Measurements from ENCODE around the gene VPS37D.

The VPS37D gene

DNA sequence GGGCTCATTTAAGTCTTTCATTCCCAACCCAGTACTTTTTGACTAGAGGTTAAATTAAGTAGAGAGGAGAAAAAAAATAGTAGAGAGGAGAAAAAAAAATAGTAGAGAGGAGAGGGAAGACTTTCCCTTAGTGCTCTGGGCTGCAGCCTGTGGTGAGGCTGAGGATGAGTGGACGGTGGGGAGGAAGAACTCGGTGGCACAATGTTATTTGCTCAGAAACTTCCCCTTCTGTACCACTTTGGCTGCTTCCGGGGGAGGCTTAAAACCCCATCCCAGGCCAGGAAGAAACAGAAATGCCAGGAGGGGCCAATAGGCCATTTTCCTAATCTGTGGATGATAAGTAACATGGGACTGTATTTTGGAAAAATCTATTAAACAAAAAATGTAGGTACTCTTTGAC, 28.7 kb upstream of the VPS37D start:
- Histone ChIP-seq H3K4me3 (ENCODE audit: low read length) (no peak overlapping the region), H3K27me3 (replicated peaks; ENCODE audit: insufficient read depth, low read length) (peaks cover 35% of the 10 kb centered on the region), H3K4me2 (ENCODE audit: low read depth, low read length) (no peak overlapping the region), H3K9me2 (replicated peaks; ENCODE audit: insufficient read depth, low read length) (no peaks in the 10 kb centered on the region), H3K9me3 (replicated peaks; ENCODE audit: insufficient read depth, low read length) (no peaks in the 10 kb centered on the region), H3K9ac (ENCODE audit: low read length) (no peak overlapping the region), H3K79me2 (ENCODE audit: low read length) (no peaks in the 10 kb centered on the region), H2AFZ (ENCODE audit: low read length) (no peak overlapping the region), H3F3A (ENCODE audit: insufficient read depth, low read length) (no peaks in the 10 kb centered on the region), H3K36me3 (replicated peaks; ENCODE audit: insufficient read depth, low read length) (no peaks in the 10 kb centered on the region), H3K27ac (ENCODE audit: low read length) (no peak overlapping the region), H3K4me1 (ENCODE audit: low read length) (no peaks in the 10 kb centered on the region), H4K20me1 (ENCODE audit: insufficient read depth, low read length) (no peaks in the 10 kb centered on the region)
- TF ChIP-seq EZH2 (optimal IDR thresholded peaks at IDR 0.05; ENCODE audit: low read depth, low read length) (no peak), EZH2phosphoT487 (IDR thresholded peaks at IDR 0.05; ENCODE audit: low read length) (no peak)
- TF ChIP-seq, protein P1, sequence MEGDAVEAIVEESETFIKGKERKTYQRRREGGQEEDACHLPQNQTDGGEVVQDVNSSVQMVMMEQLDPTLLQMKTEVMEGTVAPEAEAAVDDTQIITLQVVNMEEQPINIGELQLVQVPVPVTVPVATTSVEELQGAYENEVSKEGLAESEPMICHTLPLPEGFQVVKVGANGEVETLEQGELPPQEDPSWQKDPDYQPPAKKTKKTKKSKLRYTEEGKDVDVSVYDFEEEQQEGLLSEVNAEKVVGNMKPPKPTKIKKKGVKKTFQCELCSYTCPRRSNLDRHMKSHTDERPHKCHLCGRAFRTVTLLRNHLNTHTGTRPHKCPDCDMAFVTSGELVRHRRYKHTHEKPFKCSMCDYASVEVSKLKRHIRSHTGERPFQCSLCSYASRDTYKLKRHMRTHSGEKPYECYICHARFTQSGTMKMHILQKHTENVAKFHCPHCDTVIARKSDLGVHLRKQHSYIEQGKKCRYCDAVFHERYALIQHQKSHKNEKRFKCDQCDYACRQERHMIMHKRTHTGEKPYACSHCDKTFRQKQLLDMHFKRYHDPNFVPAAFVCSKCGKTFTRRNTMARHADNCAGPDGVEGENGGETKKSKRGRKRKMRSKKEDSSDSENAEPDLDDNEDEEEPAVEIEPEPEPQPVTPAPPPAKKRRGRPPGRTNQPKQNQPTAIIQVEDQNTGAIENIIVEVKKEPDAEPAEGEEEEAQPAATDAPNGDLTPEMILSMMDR (IDR thresholded peaks at IDR 0.05; ENCODE audit: low read length) = no peak
- no peak for DNase-seq

DNA sequence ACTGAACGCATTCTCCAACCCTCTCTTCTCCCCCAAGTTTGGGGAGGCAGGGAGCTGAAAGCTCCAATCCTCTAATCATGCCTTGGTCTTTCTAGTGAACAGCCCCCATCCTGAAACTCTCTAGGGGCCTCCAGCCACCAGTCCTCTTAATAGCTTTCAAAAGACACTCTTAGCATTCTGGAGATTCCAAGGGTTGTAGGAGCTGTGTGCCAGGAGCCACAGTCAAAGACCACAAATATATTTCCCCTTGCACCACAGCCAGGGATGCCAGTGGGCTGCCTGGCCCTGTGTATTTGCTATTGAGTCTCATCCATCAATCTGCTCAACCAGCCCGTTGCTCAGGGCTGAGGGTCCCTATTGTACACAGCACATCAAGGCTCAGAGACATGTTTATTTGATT, 24.8 kb upstream of the VPS37D start:
- Histone ChIP-seq H3K27me3 (replicated peaks; ENCODE audit: insufficient read depth, low read length) (peaks cover 53% of the 10 kb centered on the region), H3K27ac (ENCODE audit: low read length) (no peak overlapping the region), H3F3A (ENCODE audit: insufficient read depth, low read length) (no peaks in the 10 kb centered on the region), H3K79me2 (ENCODE audit: low read length) (no peaks in the 10 kb centered on the region), H4K20me1 (ENCODE audit: insufficient read depth, low read length) (no peaks in the 10 kb centered on the region), H2AFZ (ENCODE audit: low read length) (no peak overlapping the region), H3K4me3 (ENCODE audit: low read length) (no peak overlapping the region), H3K4me1 (ENCODE audit: low read length) (no peaks in the 10 kb centered on the region), H3K9me2 (replicated peaks; ENCODE audit: insufficient read depth, low read length) (no peaks in the 10 kb centered on the region), H3K9me3 (replicated peaks; ENCODE audit: insufficient read depth, low read length) (no peaks in the 10 kb centered on the region), H3K36me3 (replicated peaks; ENCODE audit: insufficient read depth, low read length) (no peaks in the 10 kb centered on the region), H3K9ac (ENCODE audit: low read length) (no peak overlapping the region), H3K4me2 (ENCODE audit: low read depth, low read length) (no peak overlapping the region)
- DNase-seq = no peak
- TF ChIP-seq, protein P1 (IDR thresholded peaks at IDR 0.05; ENCODE audit: low read length) = no peak
- no peak for TF ChIP-seq EZH2phosphoT487 (IDR thresholded peaks at IDR 0.05; ENCODE audit: low read length)
- TF ChIP-seq EZH2 (optimal IDR thresholded peaks at IDR 0.05; ENCODE audit: low read depth, low read length) = no peak

DNA sequence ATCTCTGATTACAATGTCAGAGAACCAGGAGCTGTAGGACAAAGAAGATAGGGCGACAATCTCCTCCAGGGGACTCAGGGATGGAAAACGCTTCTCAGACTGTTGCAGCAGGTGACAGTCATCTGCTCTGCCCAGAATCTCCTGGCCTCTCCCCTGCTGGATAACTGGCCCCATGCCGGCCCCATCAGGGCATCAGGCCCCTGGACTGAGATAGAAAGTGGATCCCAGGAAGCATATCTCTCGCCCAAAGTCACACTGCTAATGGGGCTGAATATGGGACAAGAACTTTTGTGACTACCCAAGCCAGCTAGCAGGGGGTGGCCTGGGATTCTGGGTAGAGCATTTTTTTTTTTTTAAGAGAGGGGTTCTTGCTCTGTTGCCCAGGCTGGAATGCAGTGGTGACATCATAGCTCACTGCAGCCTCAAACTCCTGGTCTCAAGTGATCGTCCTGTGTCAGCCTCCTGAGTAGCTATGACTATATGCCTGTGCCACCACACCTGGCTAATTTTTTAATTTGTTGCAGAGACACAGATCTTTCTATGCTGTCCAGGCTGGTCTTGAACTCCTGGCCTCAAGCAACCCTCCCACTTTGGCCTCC, 22.8 kb upstream of the VPS37D start:
- no peaks in the 10 kb centered on the region for H3F3A ChIP-seq (ENCODE audit: insufficient read depth, low read length)
- no peak for DNase-seq
- no peaks in the 10 kb centered on the region for H3K9me2 ChIP-seq (replicated peaks; ENCODE audit: insufficient read depth, low read length)
- no peaks in the 10 kb centered on the region for H3K9me3 ChIP-seq (replicated peaks; ENCODE audit: insufficient read depth, low read length)
- no peaks in the 10 kb centered on the region for H3K36me3 ChIP-seq (replicated peaks; ENCODE audit: insufficient read depth, low read length)
- H3K9ac ChIP-seq (ENCODE audit: low read length) = no peak overlapping the region
- no peaks in the 10 kb centered on the region for H4K20me1 ChIP-seq (ENCODE audit: insufficient read depth, low read length)
- H2AFZ ChIP-seq (ENCODE audit: low read length) = no peak overlapping the region
- no peak overlapping the region for H3K4me3 ChIP-seq (ENCODE audit: low read length)
- no peaks in the 10 kb centered on the region for H3K79me2 ChIP-seq (ENCODE audit: low read length)
- H3K27ac ChIP-seq (ENCODE audit: low read length) = no peak overlapping the region
- no peak overlapping the region for H3K4me2 ChIP-seq (ENCODE audit: low read depth, low read length)
- no peaks in the 10 kb centered on the region for H3K4me1 ChIP-seq (ENCODE audit: low read length)
- peaks cover 62% of the 10 kb centered on the region for H3K27me3 ChIP-seq (replicated peaks; ENCODE audit: insufficient read depth, low read length)
- TF ChIP-seq EZH2phosphoT487 (IDR thresholded peaks at IDR 0.05; ENCODE audit: low read length) = no peak
- TF ChIP-seq, protein P1 (IDR thresholded peaks at IDR 0.05; ENCODE audit: low read length) = no peak
- no peak for TF ChIP-seq EZH2 (optimal IDR thresholded peaks at IDR 0.05; ENCODE audit: low read depth, low read length)
